Left lung (tissue), 10 donors: ENCODE measurements around the gene HEATR3. TPM values are rescaled to one million over a fixed set of nuclear protein-coding genes. Genes with fewer than 3 reads are reported as not detected.

Source experiments
- ATAC-seq: fragments of 200-7000 bp; cut with Tn5 transposase; one replicate; pipeline ENCODE4 v1.9.1; 2020; ENCODE audit warnings: moderate library complexity
- DNase-seq, 4 donors: peaks; one replicate each; pipeline ENCODE4 v3.0.0-alpha.2; 2013 to 2020
- H3K27ac ChIP-seq, 2 donors: fragments of 200-600 bp; sonication (generic) in 1 of 2; one replicate each; pipeline versions ENCODE4 v1.5.0 to v1.8.0; 2020 to 2021
- H3K27me3 ChIP-seq, 2 donors: fragments of 200-600 bp; sonication (generic) in 1 of 2; one replicate each; pipeline versions ENCODE4 v1.5.0 to v1.8.0; 2020 to 2021
- H3K36me3 ChIP-seq, 2 donors: fragments of 200-600 bp; sonication (generic) in 1 of 2; one replicate each; pipeline versions ENCODE4 v1.5.0 to v1.8.0; 2020 to 2021
- H3K4me1 ChIP-seq, 2 donors: fragments of 200-600 bp; one replicate each; pipeline ENCODE4 v1.8.0; 2021
- H3K4me3 ChIP-seq, 2 donors: fragments of 200-600 bp; sonication (generic) in 1 of 2; one replicate each; pipeline versions ENCODE4 v1.5.0 to v1.8.0; 2020 to 2021; ENCODE audit warnings: mild to moderate bottlenecking in 1 of 2
- H3K9me3 ChIP-seq, 2 donors: fragments of 200-600 bp; sonication (generic) in 1 of 2; one replicate each; pipeline versions ENCODE4 v1.5.0 to v1.8.0; 2020 to 2021
- intact Hi-C, 2 donors: fragments of 100-400 bp; cut with DNase I; formaldehyde crosslinking; loops; one replicate each; pipeline versions ENCODE4 v1.11.2 to v1.14.2; 2022
- polyA plus RNA-seq, 6 donors: library from polyadenylated mRNA; unstranded; fragments of 120-200 nt; gene quantifications; one replicate each; pipeline ENCODE4 v1.2.1, GENCODE V29; 2013; ENCODE audit not compliant: insufficient read length in 6 of 6
- total RNA-seq, 2 donors: library from RNA; stranded (reverse); fragmentation: NEBNext Ultra II Directional; extraction: Animal tissue kit (Norgen Biotek cat#: 25700); gene quantifications; one replicate each; pipeline ENCODE4 v1.2.1, GENCODE V29; 2021
- TF ChIP-seq, protein P1 (sequence below), 2 donors: fragments of 200-600 bp; sonication (generic) in 1 of 2; IDR thresholded peaks; one replicate each; pipeline versions ENCODE4 v1.5.0 to v1.8.0; 2021; ENCODE audit warnings: antibody characterized with exemption in 2 of 2
- donor health status: DM: no; HTN: yes; CAD: no.
- donor health status: DM: no; HTN: no; CAD: no.

The HEATR3 gene
- total and polyA plus RNA-seq, 8 donors: 17.5 to 27.1 (median 18.5) TPM

GRCh38 chr16:50024207-50024606, 41.6 kb upstream of the HEATR3 start:
- peaks cover 12 to 38% of the 10 kb centered on the region in 2 donors for H3K4me1 ChIP-seq
- H3K36me3 ChIP-seq: peaks cover 0 to 6% of the 10 kb centered on the region in 2 donors
- H3K9me3 ChIP-seq: no peaks in the 10 kb centered on the region
- ATAC-seq: no peak
- intact Hi-C loops: loop anchor here in 1 of 2 donors (10.0 kb wide), 1 partner anchor 191 kb away; no protein-coding TSS in a partner anchor
- H3K27ac ChIP-seq: peak overlapping the region in 1 of 2 donors; percentile 91
- TF ChIP-seq, protein P1, sequence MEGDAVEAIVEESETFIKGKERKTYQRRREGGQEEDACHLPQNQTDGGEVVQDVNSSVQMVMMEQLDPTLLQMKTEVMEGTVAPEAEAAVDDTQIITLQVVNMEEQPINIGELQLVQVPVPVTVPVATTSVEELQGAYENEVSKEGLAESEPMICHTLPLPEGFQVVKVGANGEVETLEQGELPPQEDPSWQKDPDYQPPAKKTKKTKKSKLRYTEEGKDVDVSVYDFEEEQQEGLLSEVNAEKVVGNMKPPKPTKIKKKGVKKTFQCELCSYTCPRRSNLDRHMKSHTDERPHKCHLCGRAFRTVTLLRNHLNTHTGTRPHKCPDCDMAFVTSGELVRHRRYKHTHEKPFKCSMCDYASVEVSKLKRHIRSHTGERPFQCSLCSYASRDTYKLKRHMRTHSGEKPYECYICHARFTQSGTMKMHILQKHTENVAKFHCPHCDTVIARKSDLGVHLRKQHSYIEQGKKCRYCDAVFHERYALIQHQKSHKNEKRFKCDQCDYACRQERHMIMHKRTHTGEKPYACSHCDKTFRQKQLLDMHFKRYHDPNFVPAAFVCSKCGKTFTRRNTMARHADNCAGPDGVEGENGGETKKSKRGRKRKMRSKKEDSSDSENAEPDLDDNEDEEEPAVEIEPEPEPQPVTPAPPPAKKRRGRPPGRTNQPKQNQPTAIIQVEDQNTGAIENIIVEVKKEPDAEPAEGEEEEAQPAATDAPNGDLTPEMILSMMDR (IDR thresholded peaks at IDR 0.05): no peak
- no peaks in the 10 kb centered on the region for H3K27me3 ChIP-seq
- DNase-seq: no peak
- H3K4me3 ChIP-seq: no peak overlapping the region

- H3K9me3 ChIP-seq: no peaks in the 10 kb centered on the region
- H3K36me3 ChIP-seq: peaks cover 0 to 12% of the 10 kb centered on the region in 2 donors
- H3K4me3 ChIP-seq: peak within 1 kb of the TSS; percentile 98 to 99
- intact Hi-C loops: loop anchor here in 1 of 2 donors (10.0 kb wide), 1 partner anchor 190 kb away; no protein-coding TSS in a partner anchor
- TF ChIP-seq, protein P1 (IDR thresholded peaks at IDR 0.05): peak; percentile 97 to 100
- H3K27me3 ChIP-seq: no peaks in the 10 kb centered on the region
- peaks cover 12 to 42% of the 10 kb centered on the region in 2 donors for H3K4me1 ChIP-seq
- peak; percentile 99 for ATAC-seq
- peak within 1 kb of the TSS; percentile 86 to 91 for H3K27ac ChIP-seq
- peak; percentile 94 to 99 (median 96) for DNase-seq
These were observed 40.9 kb upstream of the HEATR3 start, which contains the start of gene CNEP1R1 for GRCh38 chr16:50024684-50025536. CNEP1R1 (plus strand) TSS chr16:50025225; CDS start chr16:50025316, 91 bp downstream.

- TF ChIP-seq, protein P1 (IDR thresholded peaks at IDR 0.05): no peak
- peak overlapping the region; percentile 98 to 99 for H3K4me3 ChIP-seq
- peak overlapping the region; percentile 86 to 91 for H3K27ac ChIP-seq
- intact Hi-C loops: loop anchor here in 1 of 2 donors (10.0 kb wide), 1 partner anchor 189 kb away; no protein-coding TSS in a partner anchor
- peaks cover 0 to 18% of the 10 kb centered on the region in 2 donors for H3K36me3 ChIP-seq
- H3K4me1 ChIP-seq: peaks cover 12 to 42% of the 10 kb centered on the region in 2 donors
- DNase-seq (no peak), ATAC-seq (peak; percentile 27)
- no peaks in the 10 kb centered on the region for H3K9me3 ChIP-seq
- H3K27me3 ChIP-seq: no peaks in the 10 kb centered on the region
These were observed 40.2 kb upstream of the HEATR3 start for GRCh38 chr16:50025537-50025931.

DNA sequence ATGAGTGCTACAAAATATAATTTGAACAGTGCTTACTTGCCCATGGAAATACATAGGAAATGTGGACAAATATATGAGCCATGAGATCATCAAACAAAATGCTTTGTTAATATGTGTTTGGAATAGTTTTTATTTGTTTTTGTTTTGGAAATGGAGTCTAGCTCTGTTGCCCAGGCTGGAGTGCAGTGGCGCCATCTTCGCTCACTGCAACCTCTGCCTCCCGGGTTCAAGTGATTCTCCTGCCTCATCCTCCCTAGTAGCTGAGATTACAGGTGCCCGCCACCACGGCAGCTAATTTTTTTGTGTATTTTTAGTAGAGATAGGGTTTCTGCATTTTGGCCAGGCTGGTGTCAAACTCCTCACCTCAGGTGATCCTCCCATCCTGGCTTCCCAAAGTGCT, 37.9 kb upstream of the HEATR3 start:
- no peak overlapping the region for H3K27ac ChIP-seq
- intact Hi-C loops: loop anchor here in 1 of 2 donors (10.0 kb wide), 1 partner anchor 187 kb away; no protein-coding TSS in a partner anchor
- ATAC-seq (no peak), DNase-seq (no peak)
- TF ChIP-seq, protein P1 (IDR thresholded peaks at IDR 0.05): no peak
- H3K27me3 ChIP-seq: no peaks in the 10 kb centered on the region
- H3K9me3 ChIP-seq: no peaks in the 10 kb centered on the region
- peaks cover 12 to 42% of the 10 kb centered on the region in 2 donors for H3K4me1 ChIP-seq
- no peak overlapping the region for H3K4me3 ChIP-seq
- H3K36me3 ChIP-seq: peaks cover 0 to 39% of the 10 kb centered on the region in 2 donors

- ATAC-seq (no peak), DNase-seq (no peak)
- Histone ChIP-seq H3K9me3 (no peaks in the 10 kb centered on the region), H3K4me1 (peaks cover 4 to 44% of the 10 kb centered on the region in 2 donors), H3K27me3 (no peaks in the 10 kb centered on the region), H3K36me3 (peaks cover 0 to 61% of the 10 kb centered on the region in 2 donors), H3K4me3 (no peak overlapping the region), H3K27ac (no peak overlapping the region)
- TF ChIP-seq, protein P1 (IDR thresholded peaks at IDR 0.05): no peak
- intact Hi-C loops: no loop called here
These were observed 30.2 kb upstream of the HEATR3 start for GRCh38 chr16:50035468-50035992.
